ENCODE data around the gene UNC79.

UNC79 gene

GRCh38 chr14:93749076-93749420, 318.3 kb downstream of the UNC79 start:
- no peak for DNase-seq (ENCODE audit: low read depth)

GRCh38 chr14:93751946-93752655, 321.4 kb downstream of the UNC79 start:
- DNase-seq (ENCODE audit: low read depth): no peak

GRCh38 chr14:93752980-93753561, 322.3 kb downstream of the UNC79 start:
- DNase-seq (ENCODE audit: low read depth): no peak

- DNase-seq (ENCODE audit: low read depth): no peak
Observed at GRCh38 chr14:93753647-93754046, 322.9 kb downstream of the UNC79 start.

- no peak for DNase-seq (ENCODE audit: low read depth)
Observed at GRCh38 chr14:93757206-93757605, 326.5 kb downstream of the UNC79 start.
